HG03103 (cell line): ENCODE measurements around the gene PPIF.

Source experiments
- ATAC-seq: cut with Tn5 transposase; IDR thresholded peaks from one replicate; pipeline ENCODE4 v1.9.1; 2021; ENCODE audit warnings: low read depth; ENCODE audit not compliant: unreplicated experiment

The PPIF gene

DNA sequence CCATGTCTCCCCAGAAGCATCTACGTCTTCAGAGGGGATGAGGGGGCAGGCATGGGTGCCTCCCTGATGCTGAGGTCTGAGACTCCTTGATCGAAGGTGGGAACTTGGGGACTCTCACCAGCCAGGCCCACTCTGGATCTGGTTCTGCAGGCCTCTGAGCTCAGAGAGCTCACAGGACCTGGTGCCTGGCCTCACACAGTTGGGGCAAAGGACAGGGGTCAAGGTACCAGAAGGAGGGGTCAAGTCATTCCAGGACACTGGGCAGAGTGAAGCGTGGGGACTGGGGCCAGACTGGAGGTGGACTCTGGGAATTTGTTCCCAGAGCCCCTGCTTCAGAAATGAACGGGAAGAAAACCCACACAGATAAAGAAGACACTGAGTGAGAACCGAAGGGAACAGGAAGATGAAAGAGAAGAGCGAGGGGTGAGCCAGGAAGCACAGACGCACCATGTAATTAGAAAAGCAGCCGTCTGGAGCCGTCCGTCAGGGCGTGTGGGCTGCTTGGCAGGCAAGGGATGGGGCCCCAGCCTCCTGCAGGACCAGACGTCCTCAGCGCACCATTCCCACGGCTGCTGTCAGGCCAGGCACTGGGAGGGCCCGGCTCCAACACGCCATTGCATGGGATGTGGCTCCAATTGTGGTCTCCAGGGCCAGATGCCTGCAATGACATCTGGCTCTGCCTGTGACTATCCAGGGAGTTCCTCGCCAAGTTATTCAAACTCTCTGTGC lies 50.5 kb downstream of the PPIF start:
- ATAC-seq, result no peak

GRCh38 chr10:79398642-79399041 lies 51.4 kb downstream of the PPIF start:
- no peak for ATAC-seq

DNA sequence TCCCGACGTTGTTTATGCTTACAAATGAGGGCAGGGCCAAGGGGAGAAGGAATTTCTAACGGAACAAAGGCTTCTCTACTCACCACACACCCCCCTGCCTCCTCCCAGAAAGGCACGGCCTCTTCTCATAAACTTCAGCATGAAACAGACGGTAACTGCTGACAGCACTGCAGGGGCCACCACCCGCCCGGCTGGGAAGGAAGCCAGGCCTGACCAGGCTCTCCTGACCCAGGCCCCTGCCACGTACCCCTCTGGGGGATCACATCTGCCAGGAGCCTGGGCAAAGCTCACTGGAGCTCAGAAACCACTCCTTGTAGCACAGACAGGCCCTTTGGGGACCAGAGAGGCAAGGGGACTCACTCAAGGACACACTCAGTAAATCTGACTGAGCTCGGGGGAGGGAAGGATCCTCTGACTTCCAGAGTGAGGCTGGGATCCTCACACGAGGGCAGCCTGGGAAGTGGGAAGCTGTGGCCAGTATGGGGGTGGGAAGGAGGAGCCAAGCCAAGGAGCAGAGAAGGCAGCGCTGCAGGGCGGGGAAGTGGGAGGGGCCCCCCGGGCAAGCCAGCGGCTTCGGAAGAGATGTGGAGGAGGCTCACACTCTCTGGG lies 52.1 kb downstream of the PPIF start:
- no peak for ATAC-seq

GRCh38 chr10:79400146-79401004 lies 53.1 kb downstream of the PPIF start:
- peak; percentile 48 for ATAC-seq

- ATAC-seq, result no peak
Observed at GRCh38 chr10:79401015-79401921, 54.0 kb downstream of the PPIF start.

DNA sequence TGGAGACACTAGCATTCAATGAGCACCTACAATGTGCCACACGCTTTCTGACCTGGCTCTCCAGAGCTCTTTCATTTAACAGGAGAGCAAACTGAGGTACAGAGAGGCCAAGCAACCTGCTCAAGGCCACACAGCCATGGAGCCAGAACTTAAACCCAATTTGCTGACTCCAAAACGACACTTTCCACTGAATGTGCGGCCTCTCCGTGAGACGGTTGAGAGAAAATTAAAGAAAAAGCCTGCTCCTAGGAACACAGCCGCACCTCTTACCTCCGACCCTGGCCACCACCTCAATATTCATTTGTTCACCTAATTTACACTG lies 55.3 kb downstream of the PPIF start:
- ATAC-seq, result no peak

- no peak for ATAC-seq
Observed at GRCh38 chr10:79402951-79403350, 55.7 kb downstream of the PPIF start.

- ATAC-seq, result no peak
Observed at GRCh38 chr10:79403441-79404230, 56.4 kb downstream of the PPIF start.

- no peak for ATAC-seq
Observed at GRCh38 chr10:79404231-79404609, 57.0 kb downstream of the PPIF start.

- no peak for ATAC-seq
Observed at GRCh38 chr10:79404690-79405131, 57.4 kb downstream of the PPIF start.
